Thoracic aorta (tissue), 2 donors: ENCODE data around the gene ACTL8. TPM values are rescaled to one million over a fixed set of nuclear protein-coding genes. Genes with fewer than 3 reads are reported as not detected.

Source experiments
- ATAC-seq: fragments of 150-250 bp; one replicate; pipeline ENCODE4 v1.8.0; 2017; ENCODE audit warnings: low read depth; ENCODE audit not compliant: insufficient number of reproducible peaks, low FRiP score
- DNase-seq: peaks from one replicate; pipeline ENCODE4 v3.0.0-alpha.2; 2020; ENCODE audit warnings: low spot score
- H3K27ac ChIP-seq, 2 donors: fragments of 200-600 bp; sonication (generic); 1 replicate in 1 of 2; 2 replicates in 1 of 2; pipeline ENCODE4 v1.5.1; 2016; ENCODE audit warnings: mild to moderate bottlenecking in 2 of 2, moderate library complexity in 2 of 2
- H3K27me3 ChIP-seq: fragments of 200-600 bp; sonication (generic); replicated peaks from 2 replicates; pipeline ENCODE4 v1.6.0; 2016; ENCODE audit warnings: mild to moderate bottlenecking; ENCODE audit not compliant: insufficient read depth
- H3K36me3 ChIP-seq: fragments of 200-600 bp; sonication (generic); one replicate; pipeline ENCODE4 v1.5.1; 2016
- H3K4me1 ChIP-seq, 2 donors: fragments of 200-600 bp; sonication (generic); 1 replicate in 1 of 2; 2 replicates in 1 of 2; pipeline versions ENCODE4 v1.5.1 to v1.6.0; 2016; ENCODE audit warnings: low read depth in 2 of 2, mild to moderate bottlenecking in 1 of 2; ENCODE audit not compliant: control insufficient read depth in 1 of 2
- H3K4me3 ChIP-seq: fragments of 200-600 bp; sonication (generic); 2 replicates; pipeline ENCODE4 v1.5.1; 2016; ENCODE audit warnings: mild to moderate bottlenecking
- H3K9me3 ChIP-seq: fragments of 200-600 bp; sonication (generic); 2 replicates; pipeline ENCODE4 v1.5.1; 2016
- total RNA-seq, 2 donors: library from RNA; depleted of rRNA; stranded (reverse); fragments of >200 nt; gene quantifications; one replicate each; pipeline versions ENCODE4 v1.1.0 to v1.2.3, GENCODE V29; 2016
- TF ChIP-seq, protein P1 (sequence below): fragments of 200-600 bp; sonication (generic); IDR thresholded peaks from one replicate; pipeline ENCODE4 v1.5.1; 2019; ENCODE audit warnings: antibody characterized with exemption

ACTL8 gene
- total RNA-seq, 2 donors from 2014 or later: not detected

DNA sequence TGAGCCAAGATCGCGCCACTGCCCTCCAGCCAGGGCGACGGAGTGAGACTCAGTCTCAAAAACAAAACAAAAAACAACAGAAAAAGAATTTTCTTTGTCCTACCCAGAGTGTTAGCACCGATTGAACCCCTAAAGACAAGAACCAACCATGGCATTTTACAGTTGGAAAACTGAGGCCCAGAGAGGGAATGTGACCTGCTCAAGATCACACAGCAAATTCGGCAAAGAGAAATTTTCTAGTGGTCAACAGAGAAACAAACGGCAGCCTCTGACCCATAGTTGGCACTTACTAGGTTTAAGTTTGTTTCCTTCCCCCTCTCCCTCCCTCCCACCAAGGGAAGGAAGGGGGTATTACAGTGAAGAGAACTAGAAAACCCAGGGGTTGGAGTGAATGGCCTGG is 20.5 kb upstream of the ACTL8 start:
- H3K27ac ChIP-seq: no peak overlapping the region
- H3K4me3 ChIP-seq: no peak overlapping the region
- H3K4me1 ChIP-seq: no peaks in the 10 kb centered on the region
- no peaks in the 10 kb centered on the region for H3K9me3 ChIP-seq
- no peaks in the 10 kb centered on the region for H3K27me3 ChIP-seq
- ATAC-seq: no peak
- TF ChIP-seq, protein P1, sequence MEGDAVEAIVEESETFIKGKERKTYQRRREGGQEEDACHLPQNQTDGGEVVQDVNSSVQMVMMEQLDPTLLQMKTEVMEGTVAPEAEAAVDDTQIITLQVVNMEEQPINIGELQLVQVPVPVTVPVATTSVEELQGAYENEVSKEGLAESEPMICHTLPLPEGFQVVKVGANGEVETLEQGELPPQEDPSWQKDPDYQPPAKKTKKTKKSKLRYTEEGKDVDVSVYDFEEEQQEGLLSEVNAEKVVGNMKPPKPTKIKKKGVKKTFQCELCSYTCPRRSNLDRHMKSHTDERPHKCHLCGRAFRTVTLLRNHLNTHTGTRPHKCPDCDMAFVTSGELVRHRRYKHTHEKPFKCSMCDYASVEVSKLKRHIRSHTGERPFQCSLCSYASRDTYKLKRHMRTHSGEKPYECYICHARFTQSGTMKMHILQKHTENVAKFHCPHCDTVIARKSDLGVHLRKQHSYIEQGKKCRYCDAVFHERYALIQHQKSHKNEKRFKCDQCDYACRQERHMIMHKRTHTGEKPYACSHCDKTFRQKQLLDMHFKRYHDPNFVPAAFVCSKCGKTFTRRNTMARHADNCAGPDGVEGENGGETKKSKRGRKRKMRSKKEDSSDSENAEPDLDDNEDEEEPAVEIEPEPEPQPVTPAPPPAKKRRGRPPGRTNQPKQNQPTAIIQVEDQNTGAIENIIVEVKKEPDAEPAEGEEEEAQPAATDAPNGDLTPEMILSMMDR: no peak
- DNase-seq: no peak
- H3K36me3 ChIP-seq: no peaks in the 10 kb centered on the region

DNA sequence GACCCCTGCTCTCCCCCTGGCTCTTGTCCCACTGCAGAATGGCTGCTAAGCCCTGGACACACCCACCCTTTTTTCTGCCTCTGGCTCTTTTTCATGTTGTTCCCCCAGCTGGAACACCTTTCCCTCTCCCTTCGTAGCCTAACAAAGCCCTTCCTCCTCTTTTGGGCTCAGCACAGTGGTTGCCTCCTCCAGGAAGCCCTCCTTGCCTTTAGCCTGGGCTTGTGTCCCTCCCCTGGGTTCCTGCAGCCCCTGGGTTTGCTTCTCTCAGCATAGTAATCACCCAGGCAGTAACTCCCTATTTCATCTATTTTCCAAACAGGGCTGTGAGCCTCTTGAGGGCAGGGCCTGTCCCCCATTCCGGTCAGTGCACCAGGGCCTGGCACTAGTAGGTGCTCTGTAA is 19.8 kb upstream of the ACTL8 start:
- H3K4me3 ChIP-seq: no peak overlapping the region
- no peak overlapping the region for H3K27ac ChIP-seq
- H3K36me3 ChIP-seq: no peaks in the 10 kb centered on the region
- DNase-seq (no peak), ATAC-seq (no peak)
- H3K4me1 ChIP-seq: no peaks in the 10 kb centered on the region
- TF ChIP-seq, protein P1: no peak
- H3K27me3 ChIP-seq: no peaks in the 10 kb centered on the region
- H3K9me3 ChIP-seq: no peaks in the 10 kb centered on the region

DNA sequence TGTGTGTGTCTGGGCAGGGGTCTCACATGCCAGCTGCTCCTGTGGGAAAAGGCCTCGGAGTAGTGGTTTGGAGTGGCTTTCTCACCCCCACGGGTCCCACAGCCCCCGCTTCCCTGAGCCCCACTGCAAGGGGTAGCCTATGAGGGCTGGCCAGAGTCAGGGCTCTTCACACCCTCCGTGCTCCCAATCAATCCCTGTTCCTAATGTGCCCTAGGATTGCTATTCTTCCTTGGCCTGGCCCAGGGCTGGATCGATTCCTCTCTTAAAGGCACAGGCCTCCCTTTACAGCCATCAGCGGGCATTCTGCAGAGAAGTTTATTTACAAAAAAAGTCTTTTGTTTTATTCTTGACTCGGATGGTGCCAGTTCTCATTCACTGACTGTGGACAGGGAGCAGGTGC is 19.3 kb upstream of the ACTL8 start:
- TF ChIP-seq, protein P1: no peak
- no peak for DNase-seq
- Histone ChIP-seq H3K9me3 (no peaks in the 10 kb centered on the region), H3K36me3 (no peaks in the 10 kb centered on the region), H3K27me3 (no peaks in the 10 kb centered on the region), H3K4me3 (no peak overlapping the region), H3K4me1 (no peaks in the 10 kb centered on the region), H3K27ac (no peak overlapping the region)
- no peak for ATAC-seq

DNA sequence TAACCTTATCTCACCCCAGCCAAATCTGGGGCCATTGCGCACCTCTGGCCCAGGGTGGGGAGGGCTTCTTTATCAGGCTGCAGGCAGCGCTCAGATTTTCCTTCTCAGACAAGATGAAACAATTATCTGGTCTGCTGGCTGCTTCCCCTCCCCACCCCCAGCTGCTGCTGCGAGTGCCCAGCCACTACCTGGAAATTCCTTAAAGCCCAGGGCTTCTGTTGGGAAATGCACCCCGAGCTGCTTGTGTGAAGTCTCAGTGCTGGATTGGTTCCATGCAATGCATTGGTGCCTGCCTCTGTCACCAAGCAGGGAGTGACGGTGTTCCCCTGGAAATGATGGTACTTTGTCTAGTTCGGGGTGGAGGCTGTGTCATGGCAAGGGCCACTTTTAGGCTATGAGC is 18.5 kb upstream of the ACTL8 start:
- TF ChIP-seq, protein P1: no peak
- Histone ChIP-seq H3K9me3 (no peaks in the 10 kb centered on the region), H3K4me1 (no peaks in the 10 kb centered on the region), H3K4me3 (no peak overlapping the region), H3K27ac (no peak overlapping the region), H3K36me3 (no peaks in the 10 kb centered on the region), H3K27me3 (no peaks in the 10 kb centered on the region)
- DNase-seq (no peak), ATAC-seq (no peak)

DNA sequence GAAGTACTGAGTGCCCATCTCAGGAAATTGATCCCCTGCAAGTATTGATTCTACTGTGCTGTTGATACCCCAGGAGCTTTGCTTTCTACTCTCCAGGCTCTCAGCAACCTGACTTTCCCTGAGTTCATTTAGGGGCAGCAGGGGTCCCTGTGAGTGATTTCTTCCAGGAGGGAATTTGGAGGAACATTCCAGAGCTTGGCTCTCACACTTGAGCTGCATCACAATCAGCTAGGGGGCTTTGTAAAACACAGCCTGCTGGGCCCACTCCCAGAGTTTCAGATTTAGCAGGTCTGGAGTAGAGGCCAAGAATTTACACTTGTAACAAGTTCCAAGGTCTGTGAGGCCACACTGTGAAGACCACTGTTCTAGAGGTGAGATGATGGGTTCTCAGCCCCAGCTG is 16.1 kb upstream of the ACTL8 start:
- Histone ChIP-seq H3K36me3 (no peaks in the 10 kb centered on the region), H3K27ac (no peak overlapping the region), H3K4me1 (no peaks in the 10 kb centered on the region), H3K4me3 (no peak overlapping the region), H3K9me3 (no peaks in the 10 kb centered on the region), H3K27me3 (no peaks in the 10 kb centered on the region)
- DNase-seq (no peak), ATAC-seq (no peak)
- TF ChIP-seq, protein P1: no peak
